Tibial artery (tissue), 4 donors: ENCODE data around the gene MADD.

Experiments used
- DNase-seq, 2 donors: peaks; one replicate each; pipeline ENCODE4 v3.0.0-alpha.2; 2019
- H3K27ac ChIP-seq, 2 donors: fragments of 200-600 bp; sonication (generic) in 1 of 2; 1 replicate in 1 of 2; 2 replicates in 1 of 2; pipeline ENCODE4 v1.5.1; 2018 to 2019; ENCODE audit warnings: mild to moderate bottlenecking in 1 of 2
- H3K27me3 ChIP-seq, 2 donors: fragments of 200-600 bp; sonication (generic) in 1 of 2; one replicate each; pipeline versions ENCODE4 v1.5.1 to v1.6.0; 2016 to 2019
- H3K36me3 ChIP-seq, 3 donors: fragments of 200-600 bp; sonication (generic) in 2 of 3; one replicate each; pipeline ENCODE4 v1.5.1; 2016 to 2019; ENCODE audit warnings: mild to moderate bottlenecking in 2 of 3
- H3K4me1 ChIP-seq, 4 donors: fragments of 200-600 bp; sonication (generic) in 2 of 4; 1 replicate in 3 of 4; 2 replicates in 1 of 4; pipeline ENCODE4 v1.5.1; 2016 to 2019
- H3K4me3 ChIP-seq, 2 donors: fragments of 200-600 bp; sonication (generic) in 1 of 2; 1 replicate in 1 of 2; 2 replicates in 1 of 2; pipeline ENCODE4 v1.5.1; 2018 to 2019; ENCODE audit warnings: mild to moderate bottlenecking in 2 of 2
- H3K9me3 ChIP-seq, 3 donors: fragments of 200-600 bp; sonication (generic) in 1 of 3; one replicate each; pipeline ENCODE4 v1.5.1; 2016 to 2019
- intact Hi-C: fragments of 100-400 bp; cut with DNase I; formaldehyde crosslinking; loops from one replicate; pipeline ENCODE4 v1.15.0; 2023; ENCODE audit warnings: low total_unique reads
- TF ChIP-seq, protein P1 (sequence below), 2 experiments: fragments of 200-600 bp in 1 of 2; fragments of 450-650 bp in 1 of 2; IDR thresholded peaks; one replicate each; pipeline ENCODE4 v1.5.1; 2017 to 2019; ENCODE audit warnings: antibody characterized with exemption in 2 of 2, mild to moderate bottlenecking in 1 of 2, moderate library complexity in 1 of 2

MADD gene

DNA sequence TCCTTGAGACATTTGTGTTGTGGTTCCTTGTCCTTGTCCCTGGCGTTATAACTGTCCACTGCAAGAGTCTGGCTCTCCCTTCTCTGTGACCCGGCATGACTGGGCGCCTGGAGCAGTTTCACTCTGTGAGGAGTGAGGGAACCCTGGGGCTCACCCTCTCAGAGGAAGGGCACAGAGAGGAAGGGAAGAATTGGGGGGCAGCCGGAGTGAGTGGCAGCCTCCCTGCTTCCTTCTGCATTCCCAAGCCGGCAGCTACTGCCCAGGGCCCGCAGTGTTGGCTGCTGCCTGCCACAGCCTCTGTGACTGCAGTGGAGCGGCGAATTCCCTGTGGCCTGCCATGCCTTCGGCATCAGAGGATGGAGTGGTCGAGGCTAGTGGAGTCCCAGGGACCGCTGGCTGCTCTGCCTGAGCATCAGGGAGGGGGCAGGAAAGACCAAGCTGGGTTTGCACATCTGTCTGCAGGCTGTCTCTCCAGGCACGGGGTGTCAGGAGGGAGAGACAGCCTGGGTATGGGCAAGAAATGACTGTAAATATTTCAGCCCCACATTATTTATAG, 59.6 kb downstream of the MADD start:
- H3K27ac ChIP-seq = no peak overlapping the region
- TF ChIP-seq, protein P1, sequence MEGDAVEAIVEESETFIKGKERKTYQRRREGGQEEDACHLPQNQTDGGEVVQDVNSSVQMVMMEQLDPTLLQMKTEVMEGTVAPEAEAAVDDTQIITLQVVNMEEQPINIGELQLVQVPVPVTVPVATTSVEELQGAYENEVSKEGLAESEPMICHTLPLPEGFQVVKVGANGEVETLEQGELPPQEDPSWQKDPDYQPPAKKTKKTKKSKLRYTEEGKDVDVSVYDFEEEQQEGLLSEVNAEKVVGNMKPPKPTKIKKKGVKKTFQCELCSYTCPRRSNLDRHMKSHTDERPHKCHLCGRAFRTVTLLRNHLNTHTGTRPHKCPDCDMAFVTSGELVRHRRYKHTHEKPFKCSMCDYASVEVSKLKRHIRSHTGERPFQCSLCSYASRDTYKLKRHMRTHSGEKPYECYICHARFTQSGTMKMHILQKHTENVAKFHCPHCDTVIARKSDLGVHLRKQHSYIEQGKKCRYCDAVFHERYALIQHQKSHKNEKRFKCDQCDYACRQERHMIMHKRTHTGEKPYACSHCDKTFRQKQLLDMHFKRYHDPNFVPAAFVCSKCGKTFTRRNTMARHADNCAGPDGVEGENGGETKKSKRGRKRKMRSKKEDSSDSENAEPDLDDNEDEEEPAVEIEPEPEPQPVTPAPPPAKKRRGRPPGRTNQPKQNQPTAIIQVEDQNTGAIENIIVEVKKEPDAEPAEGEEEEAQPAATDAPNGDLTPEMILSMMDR (IDR thresholded peaks at IDR 0.05) = no peak
- intact Hi-C loops = no loop called here
- H3K4me1 ChIP-seq = peaks cover 0 to 6% (median 0%) of the 10 kb centered on the region in 4 donors
- no peak for DNase-seq
- no peaks in the 10 kb centered on the region for H3K27me3 ChIP-seq
- H3K9me3 ChIP-seq = no peaks in the 10 kb centered on the region
- H3K4me3 ChIP-seq = no peak overlapping the region
- H3K36me3 ChIP-seq = peaks cover 0 to 17% (median 0%) of the 10 kb centered on the region in 3 donors

DNA sequence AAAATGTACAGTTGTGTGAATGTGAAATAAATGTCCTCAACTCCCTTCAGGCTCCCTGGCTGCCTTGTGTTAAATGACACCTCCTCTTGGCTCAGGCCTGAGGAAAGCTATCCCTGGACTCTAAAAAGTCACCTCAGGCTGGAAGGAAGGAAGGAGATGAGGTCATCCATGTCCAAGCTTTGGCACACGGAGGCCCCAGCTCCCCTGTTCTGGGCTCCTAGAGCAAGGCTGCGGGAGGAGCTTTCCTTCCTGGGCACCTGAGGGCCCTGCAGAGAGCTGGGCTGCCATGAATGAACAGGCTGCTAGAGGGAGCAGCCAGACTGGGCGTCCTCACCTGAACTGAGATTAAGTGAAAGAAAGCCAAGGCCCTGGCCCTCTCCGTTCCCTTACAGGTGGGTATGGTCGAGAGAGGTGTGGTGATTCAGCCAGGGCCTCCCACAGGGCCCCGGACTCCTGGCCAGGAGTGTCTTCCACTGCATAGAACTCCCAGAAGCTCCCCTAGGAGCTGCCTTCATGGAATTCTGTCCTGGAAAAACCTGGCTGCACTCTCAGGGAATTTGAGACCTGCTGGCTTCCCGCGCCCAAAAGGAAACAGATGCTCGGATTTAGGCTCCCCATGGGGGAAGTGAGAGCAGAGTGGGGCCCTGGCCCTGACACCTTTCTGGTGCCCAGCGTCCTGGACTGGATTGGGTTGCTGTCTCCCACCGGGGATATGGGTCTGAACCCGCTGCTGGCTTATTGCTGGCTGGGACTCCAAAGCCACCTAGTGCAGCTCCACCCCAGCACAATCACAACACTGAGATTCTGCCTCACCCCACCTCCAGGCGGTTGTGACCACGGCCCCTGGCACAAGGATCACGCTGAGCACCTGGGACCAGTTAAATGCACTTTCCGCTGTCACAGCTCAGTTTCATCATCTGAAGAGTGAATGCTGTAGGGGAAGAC, 60.3 kb downstream of the MADD start:
- DNase-seq = no peak
- TF ChIP-seq, protein P1 (IDR thresholded peaks at IDR 0.05) = no peak
- H3K9me3 ChIP-seq = no peaks in the 10 kb centered on the region
- intact Hi-C loops = no loop called here
- no peak overlapping the region for H3K27ac ChIP-seq
- H3K36me3 ChIP-seq = peaks cover 0 to 17% (median 0%) of the 10 kb centered on the region in 3 donors
- no peak overlapping the region for H3K4me3 ChIP-seq
- no peaks in the 10 kb centered on the region for H3K27me3 ChIP-seq
- peaks cover 0 to 6% (median 0%) of the 10 kb centered on the region in 4 donors for H3K4me1 ChIP-seq

DNA sequence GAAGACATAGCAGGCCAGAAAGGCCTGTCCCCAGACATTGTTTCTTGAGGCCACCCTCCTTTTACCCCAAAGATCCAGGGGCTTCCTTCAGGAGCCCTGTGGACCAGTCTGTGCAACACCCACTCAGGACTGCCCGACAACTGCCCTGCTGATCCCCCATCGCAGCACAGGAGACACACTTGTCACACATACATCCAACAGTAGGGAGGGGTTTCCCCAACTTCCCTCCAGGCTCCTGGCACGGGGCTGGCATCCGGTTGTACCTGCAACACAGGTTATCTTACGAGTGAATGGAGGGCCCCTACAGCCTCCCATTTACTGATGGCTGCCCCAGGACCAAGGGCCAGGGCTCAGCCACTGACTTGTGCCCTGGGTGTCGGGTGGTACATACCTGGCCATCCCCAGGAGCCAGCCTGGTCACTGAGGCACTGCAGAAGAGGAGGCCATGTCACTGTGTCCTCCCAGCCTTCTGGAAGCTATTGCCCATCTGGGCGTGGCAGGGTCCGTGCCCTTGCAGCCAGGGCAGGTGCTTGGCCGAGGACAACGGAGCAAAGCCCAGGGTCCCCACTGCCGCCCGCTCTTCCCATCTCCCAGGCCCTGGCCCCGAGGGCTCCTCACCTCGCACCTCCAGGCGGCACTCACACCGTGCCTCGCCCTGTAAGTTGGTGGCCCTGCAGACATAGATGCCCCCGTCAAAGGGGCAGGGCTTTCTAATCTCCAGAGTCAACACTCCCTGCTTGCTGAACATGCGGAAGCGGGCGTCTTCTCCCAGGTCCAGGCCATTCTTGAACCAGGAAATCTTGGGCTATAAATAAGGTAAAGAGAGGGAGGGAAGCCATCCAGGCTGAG, 61.7 kb downstream of the MADD start:
- intact Hi-C loops = no loop called here
- H3K4me1 ChIP-seq = peaks cover 0 to 6% (median 0%) of the 10 kb centered on the region in 4 donors

DNA sequence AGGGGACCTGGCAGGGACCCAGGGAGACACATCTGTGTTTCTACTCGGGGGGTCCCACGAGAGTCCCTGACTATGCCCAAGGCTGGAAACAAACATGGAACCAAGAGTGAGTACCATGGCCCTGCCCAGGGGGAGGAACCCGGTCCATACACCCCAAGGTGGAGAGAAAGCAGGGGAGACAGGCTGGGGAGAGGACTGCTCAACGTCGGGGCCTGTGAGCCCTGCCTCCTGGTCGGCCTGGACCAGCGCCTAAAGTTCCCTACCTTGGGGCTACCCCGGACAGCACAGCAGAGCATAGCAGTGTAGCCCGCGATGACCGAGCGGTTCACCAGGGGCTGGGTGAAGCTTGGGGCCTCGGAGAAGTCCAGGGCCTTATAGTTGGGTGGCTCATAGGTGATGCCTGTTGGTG, 62.4 kb downstream of the MADD start:
- intact Hi-C loops = no loop called here
- TF ChIP-seq, protein P1 (IDR thresholded peaks at IDR 0.05) = no peak
- H3K4me3 ChIP-seq = no peak overlapping the region
- H3K4me1 ChIP-seq = peaks cover 0 to 6% (median 0%) of the 10 kb centered on the region in 4 donors
- no peak for DNase-seq
- no peaks in the 10 kb centered on the region for H3K27me3 ChIP-seq
- H3K36me3 ChIP-seq = peaks cover 0 to 9% (median 0%) of the 10 kb centered on the region in 3 donors
- no peaks in the 10 kb centered on the region for H3K9me3 ChIP-seq
- no peak overlapping the region for H3K27ac ChIP-seq

More for the DNA sequence above, 61.7 kb downstream of the MADD start:
- Histone ChIP-seq H3K27ac (no peak overlapping the region), H3K36me3 (peaks cover 0 to 15% (median 0%) of the 10 kb centered on the region in 3 donors), H3K9me3 (no peaks in the 10 kb centered on the region), H3K27me3 (no peaks in the 10 kb centered on the region), H3K4me3 (no peak overlapping the region)
- DNase-seq = no peak
- TF ChIP-seq, protein P1 (IDR thresholded peaks at IDR 0.05) = no peak

DNA sequence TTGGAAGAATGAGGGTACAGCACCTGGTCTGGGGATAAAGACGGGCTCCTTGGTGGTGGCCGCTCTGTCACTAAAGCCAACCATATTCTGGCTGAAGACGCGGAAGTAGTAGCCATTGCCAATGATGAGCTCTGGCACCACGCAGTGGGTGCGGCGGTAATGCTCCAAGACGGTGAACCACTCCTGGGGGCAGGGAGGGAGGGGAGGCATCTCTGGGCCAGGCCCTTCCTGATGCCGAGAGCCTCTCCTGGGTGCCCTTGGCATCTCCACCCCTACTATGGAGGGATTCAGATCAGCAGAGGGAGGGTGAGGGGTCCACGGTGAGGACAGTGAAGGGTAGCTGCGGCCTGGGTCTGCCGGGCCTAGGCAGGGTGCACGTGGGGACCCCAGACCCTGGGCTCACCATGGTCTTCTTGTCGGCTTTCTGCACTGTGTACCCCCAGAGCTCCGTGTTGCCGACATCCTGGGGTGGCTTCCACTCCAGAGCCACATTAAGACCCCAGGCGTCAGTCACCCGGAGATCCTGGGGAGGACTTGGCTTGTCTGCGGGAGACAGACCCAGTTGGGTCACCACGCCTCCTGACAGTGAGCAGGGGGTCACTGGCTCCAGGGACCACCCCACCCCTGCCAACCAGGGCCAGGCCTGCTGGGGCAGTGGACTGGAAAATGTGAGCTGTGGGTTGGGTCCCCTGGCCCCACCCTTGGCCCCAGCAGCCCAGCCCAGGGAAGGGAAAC, 63.0 kb downstream of the MADD start:
- H3K4me3 ChIP-seq = no peak overlapping the region
- intact Hi-C loops = no loop called here
- no peaks in the 10 kb centered on the region for H3K9me3 ChIP-seq
- no peak for DNase-seq
- H3K36me3 ChIP-seq = peaks cover 0 to 5% (median 0%) of the 10 kb centered on the region in 3 donors
- TF ChIP-seq, protein P1 (IDR thresholded peaks at IDR 0.05) = no peak
- H3K4me1 ChIP-seq = peaks cover 0 to 6% (median 0%) of the 10 kb centered on the region in 4 donors
- no peaks in the 10 kb centered on the region for H3K27me3 ChIP-seq
- H3K27ac ChIP-seq = no peak overlapping the region
